Naive thymus-derived CD4-positive, alpha-beta T cell (primary cell): ENCODE results near the gene DNAJC27. TPM values are rescaled to one million over a fixed set of nuclear protein-coding genes. Genes with fewer than 3 reads are reported as not detected.

Source experiments
- ATAC-seq: fragments of 150-1000 bp; cut with Tn5 transposase; 2 replicates; pipeline ENCODE4 v1.10.0; 2021; ENCODE audit warnings: mild to moderate bottlenecking, moderate library complexity
- CTCF ChIA-PET: fragments of 350-600 bp; sonication (Branson Sonifier 250); formaldehyde crosslinking; loops from one replicate; lab custom pipeline; 2021; ENCODE audit warnings: antibody characterized with exemption; lab: Charles Lee
- POLR2A ChIA-PET: fragments of 350-600 bp; sonication (Branson Sonifier 250); formaldehyde crosslinking; loops from one replicate; lab custom pipeline; 2021; ENCODE audit warnings: antibody characterized with exemption, inconsistent platforms; lab: Charles Lee
- DNase-seq, 9 donors: peaks; one replicate each; pipeline versions ENCODE4 v3.0.0 to v3.0.0-alpha.2; 2020 to 2022; ENCODE audit warnings: mixed read lengths in 1 of 9
- H3K27ac ChIP-seq: one replicate; pipeline ENCODE4 v1.7.0; 2013; ENCODE audit warnings: mild to moderate bottlenecking, low read depth, low read length, moderate library complexity
- H3K27me3 ChIP-seq, 2 donors: one replicate each; pipeline ENCODE4 v1.7.0; 2013; ENCODE audit warnings: low read length in 2 of 2, mild to moderate bottlenecking in 2 of 2, moderate library complexity in 2 of 2; ENCODE audit not compliant: control insufficient read depth in 2 of 2, insufficient read depth in 2 of 2
- H3K36me3 ChIP-seq, 3 experiments: 1 replicate in 2 of 3; 2 replicates in 1 of 3; pipeline ENCODE4 v1.7.0; 2013; ENCODE audit warnings: low read length in 3 of 3, mild to moderate bottlenecking in 3 of 3, moderate library complexity in 1 of 3; ENCODE audit not compliant: insufficient read depth in 3 of 3, control insufficient read depth in 2 of 3
- H3K4me1 ChIP-seq, 2 donors: one replicate each; pipeline ENCODE4 v1.7.0; 2013; ENCODE audit warnings: low read length in 2 of 2, mild to moderate bottlenecking in 2 of 2, moderate library complexity in 1 of 2; ENCODE audit not compliant: control insufficient read depth in 2 of 2, insufficient read depth in 2 of 2
- H3K4me3 ChIP-seq: 2 replicates; pipeline ENCODE4 v1.7.0; 2013; ENCODE audit warnings: mild to moderate bottlenecking, low read length
- H3K9me3 ChIP-seq, 3 experiments: 1 replicate in 2 of 3; 2 replicates in 1 of 3; pipeline ENCODE4 v1.7.0; 2013; ENCODE audit warnings: low read length in 3 of 3; ENCODE audit not compliant: control insufficient read depth in 2 of 3
- H3K27ac Mint-ChIP-seq, 9 donors: one replicate each; pipeline ENCODE4 v1.8.0; 2020 to 2022; ENCODE audit warnings: mixed read lengths in 9 of 9, mild to moderate bottlenecking in 8 of 9, moderate library complexity in 5 of 9, inconsistent platforms in 2 of 9
- H3K27me3 Mint-ChIP-seq, 5 donors: one replicate each; pipeline ENCODE4 v1.8.0; 2021 to 2022; ENCODE audit warnings: mixed read lengths in 5 of 5, mild to moderate bottlenecking in 1 of 5
- H3K36me3 Mint-ChIP-seq, 5 donors: one replicate each; pipeline ENCODE4 v1.8.0; 2020 to 2022; ENCODE audit warnings: mixed read lengths in 5 of 5, mild to moderate bottlenecking in 3 of 5, inconsistent platforms in 1 of 5
- H3K4me1 Mint-ChIP-seq, 7 donors: one replicate each; pipeline ENCODE4 v1.8.0; 2020 to 2022; ENCODE audit warnings: mixed read lengths in 7 of 7, mild to moderate bottlenecking in 3 of 7, inconsistent platforms in 1 of 7
- H3K4me3 Mint-ChIP-seq, 10 donors: one replicate each; pipeline ENCODE4 v1.8.0; 2020 to 2022; ENCODE audit warnings: mild to moderate bottlenecking in 10 of 10, mixed read lengths in 10 of 10, moderate library complexity in 6 of 10, inconsistent platforms in 2 of 10
- H3K9me3 Mint-ChIP-seq, 11 donors: one replicate each; pipeline ENCODE4 v1.8.0; 2020 to 2022; ENCODE audit warnings: mixed read lengths in 11 of 11, mild to moderate bottlenecking in 4 of 11, inconsistent platforms in 1 of 11, moderate library complexity in 1 of 11
- intact Hi-C, 2 donors: fragments of 100-400 bp; cut with micrococcal nuclease; formaldehyde crosslinking; loops; one replicate each; pipeline ENCODE4 v1.15.1; 2023
- polyA plus RNA-seq, 2 donors: library from polyadenylated mRNA; unstranded; fragments of 300-500 nt; fragmentation: Illumina TruSeq; gene quantifications; one replicate each; pipeline ENCODE4 v1.2.3, GENCODE V29; 2021
- total RNA-seq, 6 experiments: library from RNA in 5 of 6; stranded (reverse) in 5 of 6; gene quantifications; 1 replicate in 5 of 6; 2 replicates in 1 of 6; pipeline ENCODE4 v1.2.3 and lab custom pipeline; 2021 to 2026

DNAJC27 gene
- total and polyA plus RNA-seq, 7 experiments from 2014 or later: 3.0 to 22.0 (median 16.1) TPM

- POLR2A ChIA-PET: interaction anchor here (0.6 kb wide), 1 partner anchor 15 kb away, joined by 3 read pairs; no protein-coding TSS in a partner anchor
- H3K27ac ChIP-seq: no peak overlapping the region
- Mint-ChIP-seq H3K4me1 (peaks cover 0 to 9% (median 4%) of the 10 kb centered on the region in 7 donors), H3K27ac (peak overlapping the region in 5 of 9 donors; percentile 9 to 72 (median 53)), H3K4me3 (peak overlapping the region in 8 of 10 donors; percentile 7 to 79 (median 70)), H3K27me3 (peaks cover 0 to 4% (median 0%) of the 10 kb centered on the region in 5 donors), H3K9me3 (no peaks in the 10 kb centered on the region), H3K36me3 (no peaks in the 10 kb centered on the region)
- no peaks in the 10 kb centered on the region for H3K27me3 ChIP-seq
- H3K4me1 ChIP-seq: peaks cover 0 to 11% of the 10 kb centered on the region in 2 donors
- intact Hi-C loops: loop anchor here (5.0 to 10.0 kb wide), 2 partner anchors 116 to 132 kb away; partner anchors contain the start of genes CENPO (in 1 of the 2), EFR3B (in 1 of the 2) and PTRHD1 (in 1 of the 2)
- ATAC-seq (peak; percentile 57), DNase-seq (peak in 6 of 9 donors; percentile 21 to 46 (median 28))
- H3K9me3 ChIP-seq: no peaks in the 10 kb centered on the region
- CTCF ChIA-PET: no interaction called here
- no peaks in the 10 kb centered on the region for H3K36me3 ChIP-seq
- peak overlapping the region; percentile 57 for H3K4me3 ChIP-seq
Measured at GRCh38 chr2:24926602-24927252, 45.0 kb downstream of the DNAJC27 start.

- no peaks in the 10 kb centered on the region for H3K9me3 ChIP-seq
- Mint-ChIP-seq H3K27me3 (peaks cover 0 to 4% (median 0%) of the 10 kb centered on the region in 5 donors), H3K4me1 (peaks cover 0 to 9% (median 6%) of the 10 kb centered on the region in 7 donors), H3K4me3 (peak overlapping the region in 7 of 10 donors; percentile 7 to 79 (median 67)), H3K27ac (no peak overlapping the region), H3K9me3 (no peaks in the 10 kb centered on the region), H3K36me3 (no peaks in the 10 kb centered on the region)
- ChIA-PET POLR2A (interaction anchor here (0.6 kb wide), 1 partner anchor 15 kb away, joined by 3 read pairs; no protein-coding TSS in a partner anchor), CTCF (no interaction called here)
- H3K27ac ChIP-seq: no peak overlapping the region
- H3K4me3 ChIP-seq: peak overlapping the region; percentile 57
- H3K4me1 ChIP-seq: peaks cover 0 to 11% of the 10 kb centered on the region in 2 donors
- no peaks in the 10 kb centered on the region for H3K27me3 ChIP-seq
- no peak for DNase-seq
- no peak for ATAC-seq
- intact Hi-C loops: loop anchor here (5.0 to 10.0 kb wide), 2 partner anchors 116 to 131 kb away; partner anchors contain the start of genes CENPO (in 1 of the 2), EFR3B (in 1 of the 2) and PTRHD1 (in 1 of the 2)
- H3K36me3 ChIP-seq: no peaks in the 10 kb centered on the region
Measured at GRCh38 chr2:24926220-24926601, 45.5 kb downstream of the DNAJC27 start.

- ChIA-PET POLR2A (no interaction called here), CTCF (no interaction called here)
- DNase-seq: no peak
- intact Hi-C loops: loop anchor here (5.0 to 10.0 kb wide), 2 partner anchors 116 to 131 kb away; partner anchors contain the start of genes CENPO (in 1 of the 2), EFR3B (in 1 of the 2) and PTRHD1 (in 1 of the 2)
- Histone ChIP-seq H3K27me3 (no peaks in the 10 kb centered on the region), H3K36me3 (no peaks in the 10 kb centered on the region), H3K4me3 (no peak overlapping the region), H3K27ac (no peak overlapping the region), H3K9me3 (no peaks in the 10 kb centered on the region), H3K4me1 (peaks cover 3 to 11% of the 10 kb centered on the region in 2 donors)
- Mint-ChIP-seq H3K4me3 (no peak overlapping the region), H3K27me3 (peaks cover 0 to 4% (median 0%) of the 10 kb centered on the region in 5 donors), H3K36me3 (no peaks in the 10 kb centered on the region), H3K4me1 (peaks cover 0 to 13% (median 6%) of the 10 kb centered on the region in 7 donors), H3K9me3 (peaks cover 0 to under 1% (median 0%) of the 10 kb centered on the region in 11 donors), H3K27ac (no peak overlapping the region)
- no peak for ATAC-seq
Measured at GRCh38 chr2:24925815-24926214, 45.9 kb downstream of the DNAJC27 start.

- Histone ChIP-seq H3K4me3 (no peak overlapping the region), H3K4me1 (peaks cover 5 to 11% of the 10 kb centered on the region in 2 donors), H3K27me3 (no peaks in the 10 kb centered on the region), H3K36me3 (no peaks in the 10 kb centered on the region), H3K27ac (no peak overlapping the region), H3K9me3 (no peaks in the 10 kb centered on the region)
- H3K27ac Mint-ChIP-seq: no peak overlapping the region
- ChIA-PET CTCF (no interaction called here), POLR2A (no interaction called here)
- no peaks in the 10 kb centered on the region for H3K36me3 Mint-ChIP-seq
- peaks cover 0 to 1% (median 0%) of the 10 kb centered on the region in 11 donors for H3K9me3 Mint-ChIP-seq
- ATAC-seq (no peak), DNase-seq (no peak)
- peaks cover 0 to 4% (median 0%) of the 10 kb centered on the region in 5 donors for H3K27me3 Mint-ChIP-seq
- H3K4me3 Mint-ChIP-seq: no peak overlapping the region
- intact Hi-C loops: loop anchor here (5.0 to 10.0 kb wide), 2 partner anchors 118 to 130 kb away; partner anchors contain the start of genes EFR3B (in 2 of the 2), CENPO (in 1 of the 2) and PTRHD1 (in 1 of the 2)
- peaks cover 0 to 15% (median 7%) of the 10 kb centered on the region in 7 donors for H3K4me1 Mint-ChIP-seq
Measured at GRCh38 chr2:24924732-24925131, 47.0 kb downstream of the DNAJC27 start.

GRCh38 chr2:24924266-24924665 is 47.5 kb downstream of the DNAJC27 start:
- Histone ChIP-seq H3K9me3 (no peaks in the 10 kb centered on the region), H3K36me3 (no peaks in the 10 kb centered on the region), H3K4me3 (no peak overlapping the region), H3K27me3 (no peaks in the 10 kb centered on the region), H3K27ac (no peak overlapping the region), H3K4me1 (peaks cover 6 to 11% of the 10 kb centered on the region in 2 donors)
- Mint-ChIP-seq H3K4me3 (no peak overlapping the region), H3K27ac (no peak overlapping the region), H3K4me1 (peaks cover 2 to 17% (median 9%) of the 10 kb centered on the region in 7 donors), H3K36me3 (peaks cover 0 to under 1% (median 0%) of the 10 kb centered on the region in 5 donors), H3K9me3 (peaks cover 0 to 1% (median 0%) of the 10 kb centered on the region in 11 donors), H3K27me3 (peaks cover 0 to 4% (median 0%) of the 10 kb centered on the region in 5 donors)
- POLR2A ChIA-PET: no interaction called here
- CTCF ChIA-PET: no interaction called here
- intact Hi-C loops: loop anchor here in 1 of 2 donors (5.0 to 10.0 kb wide), 2 partner anchors 118 to 129 kb away; partner anchors contain the start of genes CENPO, EFR3B and PTRHD1
- no peak for ATAC-seq
- DNase-seq: no peak

- ATAC-seq (no peak), DNase-seq (no peak)
- Mint-ChIP-seq H3K4me3 (peak overlapping the region in 1 of 10 donors; percentile 32), H3K4me1 (peaks cover 10 to 28% (median 20%) of the 10 kb centered on the region in 7 donors), H3K9me3 (peaks cover 0 to 1% (median 0%) of the 10 kb centered on the region in 11 donors), H3K27me3 (peaks cover 0 to 4% (median 0%) of the 10 kb centered on the region in 5 donors), H3K36me3 (peaks cover 0 to 4% (median 0%) of the 10 kb centered on the region in 5 donors), H3K27ac (no peak overlapping the region)
- H3K4me1 ChIP-seq: peaks cover 17 to 20% of the 10 kb centered on the region in 2 donors
- H3K27ac ChIP-seq: no peak overlapping the region
- POLR2A ChIA-PET: no interaction called here
- H3K9me3 ChIP-seq: no peaks in the 10 kb centered on the region
- intact Hi-C loops: loop anchor here in 1 of 2 donors (5.0 to 10.0 kb wide), 2 partner anchors 119 to 128 kb away; partner anchors contain the start of genes CENPO, EFR3B and PTRHD1
- H3K36me3 ChIP-seq: no peaks in the 10 kb centered on the region
- CTCF ChIA-PET: no interaction called here
- H3K27me3 ChIP-seq: no peaks in the 10 kb centered on the region
- no peak overlapping the region for H3K4me3 ChIP-seq
Measured at GRCh38 chr2:24923106-24923505, 48.6 kb downstream of the DNAJC27 start.
